ENCODE measurements around the gene PDE6A. TPM values are rescaled to one million over a fixed set of nuclear protein-coding genes. Genes with fewer than 3 reads are reported as not detected.
"Not testable (repeated sequence)": the region's sequence is repeated elsewhere in the genome, so short reads cannot be mapped to it uniquely, and the experiment has no call there.

PDE6A gene
- total RNA-seq, 1 donor from 2014 or later: not detected

DNA sequence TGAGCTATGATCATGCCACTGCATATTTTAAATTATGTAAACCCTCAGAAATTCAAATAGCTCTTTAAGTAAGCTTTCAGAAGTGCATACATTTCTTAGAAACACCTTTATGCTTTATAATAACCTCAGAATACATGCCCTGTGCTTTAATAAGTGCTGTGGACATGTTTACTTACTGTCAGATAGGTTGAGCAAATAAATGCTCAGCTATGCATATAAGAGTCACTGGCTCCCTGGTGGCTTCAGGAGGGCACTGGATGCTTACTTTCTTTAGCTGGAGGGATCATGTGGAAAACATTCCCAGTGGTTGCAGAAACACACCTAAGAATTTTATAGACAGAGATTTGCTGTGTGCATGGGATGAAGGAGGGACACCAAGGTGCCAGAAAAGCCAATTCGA, 74.4 kb downstream of the PDE6A start:
- FAIRE-seq: no peak

DNA sequence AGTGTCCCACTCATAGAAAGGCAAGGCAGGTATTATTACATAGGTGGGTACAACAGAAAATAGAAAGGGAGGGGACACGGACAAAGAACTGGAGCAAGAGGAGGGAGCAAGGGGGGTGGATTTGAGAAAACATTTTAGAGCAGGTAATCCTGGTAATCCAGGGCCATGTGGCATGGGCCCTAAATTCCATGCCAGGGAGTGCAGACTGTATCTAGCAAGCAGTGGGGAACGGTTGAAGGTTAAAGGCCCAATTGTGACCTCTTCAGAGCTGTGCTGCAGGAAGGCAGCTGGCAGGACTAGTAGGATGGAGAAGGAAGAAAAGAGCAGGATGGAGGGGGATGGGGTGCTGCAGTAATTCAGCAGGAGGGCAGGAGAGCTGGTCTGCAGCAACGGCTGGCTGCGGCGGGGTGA, 75.2 kb downstream of the PDE6A start:
- DNase-seq (ENCODE audit: low spot score in 2 of 2) (no peak), FAIRE-seq (no peak)

More for the DNA sequence above, 74.4 kb downstream of the PDE6A start:
- DNase-seq (ENCODE audit: low spot score in 2 of 2): no peak

DNA sequence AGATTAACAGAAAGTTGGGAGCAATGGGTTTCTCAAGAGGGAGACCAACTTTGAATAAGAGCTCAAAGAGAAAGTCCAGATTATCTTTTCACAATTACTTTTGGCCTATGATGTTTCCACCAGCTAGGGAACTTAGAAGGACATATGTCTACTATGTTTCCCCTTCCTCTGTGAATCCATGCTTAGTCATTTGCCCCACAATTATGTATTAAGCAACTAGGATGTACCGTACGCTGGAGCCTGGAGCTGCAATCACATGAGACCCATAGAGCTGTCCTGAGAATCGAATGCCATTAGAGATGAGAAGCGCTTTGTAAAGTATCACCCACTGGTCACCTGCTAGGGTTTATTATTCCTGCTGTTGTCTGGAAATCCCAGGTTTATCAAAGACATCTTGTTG, 78.8 kb downstream of the PDE6A start:
- no peak for FAIRE-seq
- DNase-seq (ENCODE audit: low spot score in 2 of 2): no peak

DNA sequence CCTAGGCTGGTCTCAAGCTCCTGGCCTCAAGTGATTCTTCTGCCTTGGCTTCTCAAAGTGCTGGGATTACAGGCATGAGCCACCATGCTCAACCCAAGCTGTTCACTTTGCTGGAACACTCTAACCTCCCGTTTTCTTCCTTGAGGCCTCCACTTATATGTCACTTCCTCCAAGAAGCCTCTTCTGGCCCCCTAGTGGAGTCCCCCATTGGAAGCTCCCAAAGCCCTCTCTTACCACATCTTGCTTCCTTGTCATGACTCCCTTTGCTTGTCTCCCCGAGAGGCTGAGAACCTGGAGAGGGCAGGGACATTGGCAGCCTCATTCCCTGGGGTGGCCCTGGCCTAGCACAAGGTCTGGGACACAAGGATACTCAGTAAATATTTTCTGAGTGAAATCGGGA, 80.8 kb downstream of the PDE6A start:
- no peak for FAIRE-seq
- no peak for DNase-seq (ENCODE audit: low spot score in 2 of 2)

DNA sequence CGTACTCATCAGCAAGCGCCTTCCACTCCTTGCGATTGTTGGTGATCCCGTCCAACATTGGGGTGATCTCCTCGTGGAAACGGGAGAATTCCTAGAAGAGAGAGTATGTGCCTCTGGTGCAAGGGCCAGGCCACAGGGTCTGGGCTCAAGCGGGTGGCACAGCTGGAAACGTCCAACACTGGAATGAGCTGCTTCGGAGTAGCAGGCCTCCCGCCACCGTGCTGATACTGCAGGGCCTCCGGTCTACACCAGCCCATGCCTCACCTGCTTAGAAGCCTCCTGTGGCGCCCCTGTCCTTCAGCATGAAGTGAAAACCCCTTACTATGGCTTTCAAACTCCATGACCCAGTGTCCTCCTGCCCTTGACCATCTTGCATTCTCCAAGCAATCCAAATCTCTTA, 81.4 kb downstream of the PDE6A start:
- FAIRE-seq (no peak), DNase-seq (ENCODE audit: low spot score in 2 of 2) (no peak)

DNA sequence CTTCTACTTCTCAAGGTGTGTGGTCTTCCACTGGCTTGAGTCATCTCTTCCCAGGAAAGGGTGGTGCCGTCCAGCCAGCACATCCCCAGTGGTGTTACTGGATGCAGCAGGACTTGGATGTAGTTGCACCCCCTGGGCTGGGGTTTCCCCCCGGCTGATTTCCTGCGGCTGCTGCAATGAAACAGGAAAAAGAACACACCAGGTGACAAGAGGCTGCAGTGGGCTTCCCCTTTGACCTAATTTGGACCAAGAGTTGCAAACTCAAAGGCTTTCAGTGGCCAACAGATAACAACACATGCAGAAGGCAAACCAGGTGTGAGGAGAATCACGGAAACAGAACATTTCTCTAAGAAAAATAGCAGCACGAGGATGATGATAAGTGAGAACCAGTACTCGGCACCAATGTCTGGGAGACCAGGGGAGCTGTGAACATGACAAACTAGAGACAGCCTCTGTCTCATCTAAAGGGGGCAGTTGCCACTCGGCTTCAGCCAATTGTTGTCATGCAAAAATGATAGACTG, 83.7 kb downstream of the PDE6A start:
- no peak for FAIRE-seq
- DNase-seq (ENCODE audit: low spot score in 2 of 2): no peak

DNA sequence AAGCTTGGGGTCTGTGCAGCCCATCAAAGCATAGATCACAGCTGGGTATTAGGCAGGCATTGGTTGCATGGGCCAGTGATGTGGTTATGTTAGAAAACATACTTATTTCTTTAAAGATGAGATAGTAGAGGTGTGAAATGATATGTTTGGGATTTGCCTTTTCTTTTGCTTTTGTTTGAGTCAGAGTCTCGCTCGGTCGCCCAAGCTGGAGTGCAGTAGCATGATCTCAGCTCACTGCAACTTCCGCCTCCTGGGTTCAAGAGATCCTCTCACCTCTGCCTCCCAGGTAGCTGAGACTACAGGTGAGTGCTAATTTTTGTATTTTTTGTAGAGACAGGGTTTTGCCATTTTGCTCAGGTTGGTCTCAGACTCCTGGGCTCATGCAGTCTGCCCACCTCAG, 84.8 kb downstream of the PDE6A start:
- DNase-seq (ENCODE audit: low spot score in 2 of 2): no peak

DNA sequence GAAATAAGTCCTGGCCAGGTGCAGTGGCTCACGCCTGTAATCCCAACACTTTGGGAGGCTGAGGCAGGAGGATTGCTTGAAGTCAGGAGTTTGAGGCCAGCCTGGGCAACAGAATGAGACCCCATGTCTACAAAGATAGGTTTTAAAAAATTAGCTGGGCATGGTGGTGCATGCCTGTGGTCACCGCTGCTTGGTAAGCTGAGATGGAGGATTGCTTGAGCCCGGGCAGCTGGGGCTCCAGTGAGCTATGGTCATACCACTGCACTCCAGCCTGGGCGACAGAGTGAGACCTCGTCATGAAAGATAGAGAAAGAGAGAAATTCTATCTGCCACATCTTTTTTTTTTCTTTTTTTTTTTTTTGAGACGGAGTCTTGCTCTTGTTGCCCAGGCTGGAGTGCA, 86.1 kb downstream of the PDE6A start:
- not testable (repeated sequence) for DNase-seq (ENCODE audit: low spot score in 2 of 2); FAIRE-seq

More for the DNA sequence above, 84.8 kb downstream of the PDE6A start:
- FAIRE-seq: no peak

DNA sequence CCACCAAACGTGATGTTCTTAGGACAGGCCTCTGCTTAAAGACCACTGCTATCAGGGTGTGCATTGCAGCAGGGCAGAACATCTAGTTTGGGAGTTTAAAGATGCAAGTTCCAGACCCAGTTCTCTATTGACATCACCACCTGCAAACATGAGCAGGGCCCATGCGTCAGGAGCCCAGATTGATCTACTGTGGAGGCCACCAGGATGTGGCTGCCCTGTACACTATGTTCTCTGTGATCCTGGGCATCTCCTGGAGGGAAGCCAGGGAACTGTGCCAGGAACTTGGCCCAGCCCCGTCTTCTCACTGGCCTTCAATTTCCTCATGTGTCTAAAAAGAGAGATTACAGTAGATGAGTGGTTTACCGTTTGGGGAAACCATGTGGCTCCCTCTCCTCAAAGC, 87.1 kb downstream of the PDE6A start:
- FAIRE-seq (no peak), DNase-seq (ENCODE audit: low spot score in 2 of 2) (no peak)

DNA sequence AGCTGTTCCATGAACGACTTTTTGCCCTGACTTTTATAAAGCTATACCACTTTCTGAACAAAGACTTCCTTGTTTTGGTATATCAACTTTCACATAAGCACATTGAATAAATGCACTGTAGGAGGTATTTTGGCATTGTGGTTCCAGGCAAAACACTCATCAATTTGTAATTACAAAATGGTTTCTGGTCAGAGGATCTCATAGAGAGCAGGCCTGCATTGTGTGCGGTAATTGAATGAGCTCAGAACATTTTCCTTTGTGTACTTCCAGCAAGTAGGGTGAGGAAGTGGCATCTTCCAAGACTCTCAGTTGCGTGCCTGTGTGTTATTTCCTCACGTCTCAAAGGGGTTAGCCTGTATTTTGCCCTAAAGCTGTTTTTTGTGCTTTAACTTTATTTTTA, 89.2 kb downstream of the PDE6A start:
- DNase-seq (ENCODE audit: low spot score in 2 of 2) (no peak), FAIRE-seq (no peak)

DNA sequence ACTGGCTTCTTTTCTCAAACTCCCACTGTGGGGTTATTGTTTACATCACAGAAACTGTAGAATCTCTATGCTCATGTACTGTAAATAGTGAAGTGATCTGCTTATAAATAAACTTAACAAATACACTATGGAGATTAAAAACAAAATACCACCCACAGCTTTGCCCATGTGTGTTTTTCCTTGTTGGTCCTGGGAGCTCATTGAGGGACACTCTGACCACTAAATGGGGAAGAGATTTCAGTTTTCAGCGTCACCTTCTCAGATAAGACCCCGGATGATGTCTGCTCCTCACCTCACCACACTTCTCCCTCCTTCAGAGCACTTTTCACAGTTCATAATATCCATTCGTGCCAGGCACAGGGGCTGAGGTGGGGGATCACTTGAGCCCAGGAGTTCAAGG, 89.7 kb downstream of the PDE6A start:
- no peak for FAIRE-seq
- DNase-seq (ENCODE audit: low spot score in 2 of 2): no peak

DNA sequence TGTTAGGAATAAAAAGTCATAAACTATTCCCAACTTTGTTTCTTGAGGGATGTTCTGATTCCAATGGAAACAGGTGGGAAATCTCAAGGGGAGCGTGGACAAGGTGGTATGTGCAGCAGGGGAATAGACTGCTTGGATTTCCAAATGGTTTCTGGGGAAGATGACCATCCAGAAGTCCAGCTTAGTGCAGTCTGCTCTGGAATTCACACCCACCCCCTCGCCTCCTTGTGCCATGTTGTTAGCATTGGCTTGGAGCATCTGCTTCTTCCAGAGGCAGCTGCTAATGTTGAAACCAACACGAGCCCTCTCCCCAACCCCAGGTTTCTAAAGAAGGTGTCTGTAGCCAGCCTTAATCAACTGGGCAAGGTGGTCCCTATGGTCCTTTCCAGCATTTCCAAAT, 90.9 kb downstream of the PDE6A start:
- FAIRE-seq: no peak
- DNase-seq (ENCODE audit: low spot score in 2 of 2): no peak

DNA sequence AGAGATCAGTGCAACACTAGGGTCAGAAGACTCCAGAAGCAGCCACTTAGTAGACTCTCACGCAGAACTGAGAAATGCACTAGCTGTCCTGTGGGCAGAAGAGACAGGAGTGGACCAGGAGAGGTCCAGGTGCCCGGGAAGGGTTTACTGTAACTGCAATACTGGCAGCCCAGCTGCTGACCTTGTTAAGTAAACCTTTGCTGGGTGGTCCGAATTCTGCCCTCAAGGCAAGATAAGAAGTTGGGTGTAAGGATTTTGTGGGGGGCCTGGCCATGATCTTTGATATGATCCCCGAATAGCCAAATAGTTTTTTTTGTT, 91.3 kb downstream of the PDE6A start:
- FAIRE-seq (no peak), DNase-seq (ENCODE audit: low spot score in 2 of 2) (no peak)

DNA sequence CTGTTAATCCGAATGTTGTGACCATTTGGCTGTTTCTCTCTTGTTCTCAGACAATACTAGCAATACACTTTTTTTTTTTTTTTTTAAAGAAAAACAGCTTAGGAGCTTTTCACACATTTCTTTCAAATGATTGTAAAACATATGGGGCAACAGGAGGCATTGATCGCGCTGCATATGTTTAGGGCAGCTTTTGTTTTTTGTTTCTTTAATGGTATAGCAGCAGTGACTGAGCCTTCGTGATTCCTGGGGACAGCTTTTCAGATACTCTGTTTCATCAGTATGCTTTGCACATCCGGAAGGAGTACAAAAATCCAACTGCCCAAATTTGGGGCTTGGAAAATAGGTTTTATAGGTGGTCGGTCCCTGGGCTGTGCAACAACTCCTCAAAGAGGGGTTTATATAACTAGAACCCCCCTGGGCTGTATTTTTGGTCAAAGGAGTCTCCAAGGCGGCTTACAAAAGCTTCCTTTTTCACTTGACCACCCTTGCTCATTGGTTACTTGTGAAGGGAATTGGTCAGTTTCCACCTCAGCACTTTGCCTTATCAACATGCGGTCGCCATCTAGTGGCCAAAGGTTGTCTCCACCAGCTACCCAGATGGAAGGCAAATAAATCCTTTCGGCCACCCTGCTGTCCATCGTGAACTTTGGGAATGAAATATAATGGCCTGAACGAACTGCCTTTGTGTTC, 91.8 kb downstream of the PDE6A start:
- FAIRE-seq (peak; percentile 53), DNase-seq (ENCODE audit: low spot score in 2 of 2) (peak; percentile 43 to 66)

DNA sequence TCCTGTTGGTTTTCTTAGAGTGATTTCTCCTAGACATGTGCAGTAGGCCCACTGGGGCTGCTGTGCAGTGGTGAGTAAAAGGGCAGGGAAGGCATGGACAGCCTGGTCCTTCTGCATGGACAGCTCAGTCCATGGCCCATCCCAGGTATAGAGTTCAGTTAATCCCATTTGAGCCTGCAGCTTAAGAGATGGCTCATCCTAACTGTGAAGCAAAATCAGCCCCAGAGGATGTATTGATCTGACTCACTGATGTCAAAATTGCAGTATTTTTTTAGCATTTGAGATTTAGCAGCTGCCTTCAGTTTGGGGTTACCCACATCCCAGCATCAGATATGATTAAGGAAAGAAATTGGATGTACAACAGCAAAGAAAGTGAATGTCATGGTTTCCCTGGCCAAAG, 93.4 kb downstream of the PDE6A start:
- no peak for FAIRE-seq
- no peak for DNase-seq (ENCODE audit: low spot score in 2 of 2)

DNA sequence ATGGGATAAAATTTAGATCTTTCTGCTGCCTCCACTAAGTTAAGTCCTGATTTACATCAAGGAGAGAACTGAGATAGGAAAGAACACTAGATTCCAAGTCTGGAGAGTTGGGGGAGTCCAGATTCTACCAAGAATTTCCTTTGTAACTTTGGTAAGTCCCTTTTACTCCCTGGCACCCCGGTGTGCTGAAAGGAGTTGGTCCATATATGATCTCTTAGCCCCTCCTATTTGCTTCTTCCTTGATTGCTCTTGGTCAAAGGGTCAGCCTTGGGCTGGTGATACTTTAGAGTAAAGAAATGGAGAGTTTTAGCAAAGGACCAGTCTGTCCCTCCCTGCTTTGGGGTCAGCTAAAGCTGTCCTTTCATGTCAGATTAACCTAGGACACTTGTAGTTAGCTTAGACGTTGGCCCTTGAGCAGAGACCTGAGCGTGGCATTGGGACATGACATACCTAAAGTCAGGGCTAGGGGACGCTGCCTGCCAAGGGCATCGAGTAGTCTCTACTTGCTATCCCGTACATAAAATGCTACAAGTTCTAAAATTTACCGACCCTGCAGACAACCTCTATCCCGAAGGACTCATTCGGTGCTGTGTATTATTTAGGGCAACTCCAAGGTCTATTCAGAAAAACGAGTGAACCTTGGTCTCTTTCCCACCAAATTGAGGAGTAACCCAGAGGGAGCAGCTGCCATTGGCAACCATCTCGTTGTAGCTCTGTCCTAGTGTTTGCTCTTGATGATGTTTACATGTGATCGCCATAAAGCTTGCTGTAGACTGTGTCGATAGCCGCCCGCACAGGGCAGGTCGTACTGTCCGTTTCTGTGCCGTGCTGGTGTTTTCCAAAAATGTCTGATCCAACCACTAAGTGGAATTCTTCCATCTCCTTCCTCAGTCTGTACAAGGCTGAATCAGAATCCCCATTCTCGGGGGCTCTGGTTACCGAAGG, 94.4 kb downstream of the PDE6A start:
- DNase-seq (ENCODE audit: low spot score in 2 of 2) (no peak), FAIRE-seq (no peak)

DNA sequence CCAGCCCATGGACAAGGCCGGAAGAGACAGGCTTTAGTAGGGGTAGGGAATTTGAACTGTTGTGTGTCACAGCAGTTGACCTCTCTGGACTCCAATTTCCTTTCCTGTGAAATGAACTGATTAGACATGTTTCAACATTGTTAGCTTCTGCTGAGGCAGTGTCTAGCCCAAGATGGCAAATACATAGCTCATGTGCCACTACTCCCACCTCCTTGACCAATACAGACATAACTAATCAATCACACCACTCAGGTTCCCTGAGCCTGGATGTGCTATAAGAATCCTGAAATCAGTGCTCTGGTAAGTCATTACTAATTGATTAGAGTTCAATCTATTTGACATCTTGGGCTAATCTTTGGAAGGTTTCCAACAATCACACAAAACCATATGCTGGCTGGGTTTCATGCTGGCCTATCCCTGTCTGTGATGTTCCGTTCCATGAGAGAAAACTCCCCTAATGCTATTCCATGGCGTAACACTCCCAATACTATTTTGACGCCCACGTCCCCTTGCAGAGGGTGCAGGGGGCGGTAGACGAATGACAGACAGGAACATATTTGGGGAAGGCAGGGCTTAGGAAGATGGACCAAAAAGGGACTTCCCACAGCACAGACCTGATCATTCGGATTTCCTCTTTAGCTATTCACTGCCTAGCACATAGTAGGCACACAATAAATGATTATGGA, 95.2 kb downstream of the PDE6A start:
- DNase-seq (ENCODE audit: low spot score in 2 of 2) (no peak), FAIRE-seq (no peak)

DNA sequence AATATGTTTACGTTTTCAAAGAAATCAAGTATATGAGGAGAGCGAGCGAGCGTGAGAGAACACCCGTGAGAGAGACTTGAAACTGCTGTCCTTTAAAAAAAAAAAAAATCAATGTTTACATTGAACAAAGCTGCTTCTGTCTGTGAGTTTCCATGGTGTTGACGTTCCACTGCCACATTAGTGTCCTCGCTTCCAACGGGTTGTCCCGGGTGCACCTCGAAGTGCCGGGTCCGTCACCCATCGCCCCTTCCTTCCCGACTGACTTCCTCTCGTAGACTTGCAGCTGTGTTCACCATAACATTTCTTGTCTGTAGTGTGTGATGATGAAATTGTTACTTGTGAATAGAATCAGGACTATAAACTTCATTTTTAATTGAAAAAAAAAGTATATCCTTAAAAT, 97.0 kb downstream of the PDE6A start:
- no peak for FAIRE-seq

DNA sequence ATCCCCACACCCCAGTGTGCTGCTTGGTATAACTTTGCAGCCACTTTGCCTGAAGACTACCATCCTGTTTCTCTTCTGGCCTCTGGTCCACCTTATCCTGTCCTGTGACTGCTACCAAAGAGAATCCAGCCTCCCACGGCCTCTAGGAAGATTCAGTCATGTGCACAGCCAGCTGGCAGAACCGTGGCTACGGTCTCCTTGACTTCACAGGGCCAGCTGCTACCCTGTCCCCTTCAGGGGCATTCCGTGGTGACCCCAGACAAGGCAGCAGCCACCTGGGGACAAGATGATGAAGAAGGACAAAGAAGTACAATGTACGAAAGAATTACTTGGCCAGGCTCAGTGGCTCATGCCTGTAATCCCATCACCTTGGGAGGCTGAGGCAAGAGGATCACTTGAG, 98.6 kb downstream of the PDE6A start:
- DNase-seq (ENCODE audit: low spot score in 2 of 2) (no peak), FAIRE-seq (no peak)

More for the DNA sequence above, 97.0 kb downstream of the PDE6A start:
- no peak for DNase-seq (ENCODE audit: low spot score in 2 of 2)

DNA sequence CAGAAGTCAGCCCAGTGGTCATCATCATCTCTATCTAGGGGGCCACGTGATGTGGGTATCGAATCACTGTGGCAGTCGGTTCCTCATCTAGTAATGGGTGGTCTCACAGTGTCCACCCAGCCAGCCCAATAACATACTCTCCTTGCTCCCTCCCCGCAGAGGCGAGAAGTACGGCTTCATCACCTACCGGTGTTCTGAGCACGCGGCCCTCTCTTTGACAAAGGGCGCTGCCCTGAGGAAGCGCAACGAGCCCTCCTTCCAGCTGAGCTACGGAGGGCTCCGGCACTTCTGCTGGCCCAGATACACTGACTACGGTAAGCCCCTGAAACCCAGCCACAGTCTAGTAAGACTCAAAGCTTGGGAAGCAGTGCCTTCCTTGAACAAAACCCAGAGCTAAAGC, 99.0 kb downstream of the PDE6A start:
- FAIRE-seq: no peak

More for the DNA sequence above, 99.0 kb downstream of the PDE6A start:
- DNase-seq (ENCODE audit: low spot score in 2 of 2): no peak

All from frontal cortex (tissue), 4 donors.